Naive B cell (primary cell): Measurements from ENCODE around the gene CHD6. TPM values are rescaled to one million over a fixed set of nuclear protein-coding genes. Genes with fewer than 3 reads are reported as not detected.

Source experiments
- ATAC-seq, 2 donors: fragments of 150-1000 bp; cut with Tn5 transposase; 2 replicates each; pipeline ENCODE4 v1.10.0; 2021; ENCODE audit warnings: low read depth in 2 of 2, mild to moderate bottlenecking in 2 of 2, moderate library complexity in 2 of 2
- DNase-seq: peaks from one replicate; pipeline ENCODE4 v3.0.0; 2022
- H3K27ac Mint-ChIP-seq, 6 donors: one replicate each; pipeline ENCODE4 v1.8.0; 2020 to 2022; ENCODE audit warnings: mild to moderate bottlenecking in 6 of 6, mixed read lengths in 6 of 6, moderate library complexity in 5 of 6, inconsistent platforms in 2 of 6
- H3K27me3 Mint-ChIP-seq, 3 donors: one replicate each; pipeline ENCODE4 v1.8.0; 2021 to 2022; ENCODE audit warnings: mixed read lengths in 3 of 3, mild to moderate bottlenecking in 1 of 3
- H3K36me3 Mint-ChIP-seq, 2 donors: one replicate each; pipeline ENCODE4 v1.8.0; 2020 to 2022; ENCODE audit warnings: mixed read lengths in 2 of 2, inconsistent platforms in 1 of 2, mild to moderate bottlenecking in 1 of 2
- H3K4me1 Mint-ChIP-seq, 3 donors: one replicate each; pipeline ENCODE4 v1.8.0; 2020 to 2022; ENCODE audit warnings: mixed read lengths in 3 of 3, inconsistent platforms in 1 of 3, mild to moderate bottlenecking in 1 of 3, moderate library complexity in 1 of 3
- H3K4me3 Mint-ChIP-seq, 8 donors: one replicate each; pipeline ENCODE4 v1.8.0; 2020 to 2022; ENCODE audit warnings: mild to moderate bottlenecking in 8 of 8, mixed read lengths in 8 of 8, moderate library complexity in 8 of 8, inconsistent platforms in 2 of 8
- H3K9me3 Mint-ChIP-seq, 7 donors: one replicate each; pipeline ENCODE4 v1.8.0; 2020 to 2022; ENCODE audit warnings: mixed read lengths in 7 of 7, mild to moderate bottlenecking in 5 of 7, inconsistent platforms in 2 of 7, moderate library complexity in 1 of 7
- polyA plus RNA-seq, 6 donors: library from polyadenylated mRNA; unstranded; fragments of 300-500 nt; fragmentation: Illumina TruSeq; gene quantifications; one replicate each; pipeline ENCODE4 v1.2.3, GENCODE V29; 2021; ENCODE audit warnings: low read depth in 6 of 6

Gene CHD6
- polyA plus RNA-seq, 6 donors from 2014 or later, result 30.5 to 82.8 (median 51.9) TPM

DNA sequence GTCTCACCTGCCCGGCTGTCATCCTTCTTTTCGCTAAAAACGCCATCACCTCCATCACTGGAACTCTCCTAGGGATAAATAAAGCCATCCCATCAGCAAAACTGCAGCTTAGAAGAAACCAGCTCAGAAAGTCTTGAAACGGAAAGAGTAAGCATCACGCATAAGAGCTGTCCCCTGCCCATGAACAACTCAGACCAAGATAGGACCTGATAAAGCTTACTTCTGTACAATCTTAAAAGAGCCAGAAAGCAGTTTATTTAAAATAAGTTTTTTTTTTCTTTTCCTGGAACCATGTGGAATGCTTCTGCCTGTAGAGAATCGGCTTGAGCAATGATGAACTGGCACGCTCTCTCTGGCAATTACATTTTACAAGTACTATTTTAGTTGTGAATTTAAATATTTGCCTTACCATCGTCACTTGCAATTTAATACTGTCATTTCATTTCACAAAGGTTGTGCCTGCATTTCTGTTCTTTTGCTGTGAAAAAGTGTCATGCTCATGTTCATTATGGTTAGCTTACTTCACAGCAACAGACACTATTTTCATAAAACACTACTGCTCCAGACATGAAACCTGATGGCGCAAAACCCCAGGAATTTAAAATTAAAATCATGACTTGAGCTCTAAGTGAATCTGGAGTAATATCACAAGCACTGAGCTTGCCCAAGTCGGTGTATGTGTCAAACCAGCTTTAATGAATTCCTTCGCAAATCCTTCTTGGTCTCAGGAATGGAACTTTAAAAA lies 191.9 kb downstream of the CHD6 start:
- Mint-ChIP-seq H3K9me3 (no peaks in the 10 kb centered on the region), H3K27ac (peak overlapping the region in 1 of 6 donors; percentile 57), H3K36me3 (peaks cover 34 to 57% of the 10 kb centered on the region in 2 donors), H3K4me3 (no peak overlapping the region), H3K27me3 (no peaks in the 10 kb centered on the region), H3K4me1 (no peaks in the 10 kb centered on the region)
- ATAC-seq, result no peak
- DNase-seq, result no peak

GRCh38 chr20:41425180-41425884 lies 192.8 kb downstream of the CHD6 start:
- ATAC-seq (no peak), DNase-seq (no peak)
- Mint-ChIP-seq H3K9me3 (no peaks in the 10 kb centered on the region), H3K4me3 (no peak overlapping the region), H3K4me1 (no peaks in the 10 kb centered on the region), H3K27me3 (no peaks in the 10 kb centered on the region), H3K36me3 (peaks cover 40 to 65% of the 10 kb centered on the region in 2 donors), H3K27ac (no peak overlapping the region)

GRCh38 chr20:41424546-41424945 lies 193.6 kb downstream of the CHD6 start:
- Mint-ChIP-seq H3K4me3 (no peak overlapping the region), H3K27me3 (no peaks in the 10 kb centered on the region), H3K36me3 (peaks cover 44 to 61% of the 10 kb centered on the region in 2 donors), H3K4me1 (no peaks in the 10 kb centered on the region), H3K9me3 (no peaks in the 10 kb centered on the region), H3K27ac (peak overlapping the region in 1 of 6 donors; percentile 23)
- DNase-seq (no peak), ATAC-seq (no peak)

DNA sequence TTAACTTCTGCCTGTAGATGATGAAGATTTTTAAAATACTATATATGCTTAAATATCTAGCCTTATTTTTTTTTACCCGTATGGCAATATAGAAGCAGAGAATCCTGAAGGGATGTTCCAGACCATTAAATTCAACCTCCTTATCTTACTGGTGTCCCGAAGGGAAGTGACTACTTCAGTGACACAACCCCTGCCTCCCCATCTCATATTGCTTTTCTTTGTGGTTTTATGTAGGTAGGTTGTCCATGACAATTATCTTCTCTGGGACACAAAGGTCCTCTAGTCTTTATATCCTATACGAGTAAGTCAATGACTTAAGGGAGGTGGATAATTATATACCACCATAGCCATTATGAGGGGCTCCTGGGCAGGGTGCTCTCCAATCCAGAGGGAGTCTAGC lies 194.2 kb downstream of the CHD6 start:
- no peaks in the 10 kb centered on the region for H3K4me1 Mint-ChIP-seq
- no peak for ATAC-seq
- no peak overlapping the region for H3K4me3 Mint-ChIP-seq
- H3K27me3 Mint-ChIP-seq, result no peaks in the 10 kb centered on the region
- no peak for DNase-seq
- peaks cover 44 to 55% of the 10 kb centered on the region in 2 donors for H3K36me3 Mint-ChIP-seq
- no peaks in the 10 kb centered on the region for H3K9me3 Mint-ChIP-seq
- peak overlapping the region in 1 of 6 donors; percentile 23 for H3K27ac Mint-ChIP-seq

GRCh38 chr20:41422953-41423352 lies 195.2 kb downstream of the CHD6 start:
- Mint-ChIP-seq H3K9me3 (no peaks in the 10 kb centered on the region), H3K27me3 (no peaks in the 10 kb centered on the region), H3K4me3 (no peak overlapping the region), H3K36me3 (peaks cover 48 to 61% of the 10 kb centered on the region in 2 donors), H3K27ac (peak overlapping the region in 1 of 6 donors; percentile 24), H3K4me1 (peaks cover 0 to 4% (median 0%) of the 10 kb centered on the region in 3 donors)
- DNase-seq (no peak), ATAC-seq (no peak)

DNA sequence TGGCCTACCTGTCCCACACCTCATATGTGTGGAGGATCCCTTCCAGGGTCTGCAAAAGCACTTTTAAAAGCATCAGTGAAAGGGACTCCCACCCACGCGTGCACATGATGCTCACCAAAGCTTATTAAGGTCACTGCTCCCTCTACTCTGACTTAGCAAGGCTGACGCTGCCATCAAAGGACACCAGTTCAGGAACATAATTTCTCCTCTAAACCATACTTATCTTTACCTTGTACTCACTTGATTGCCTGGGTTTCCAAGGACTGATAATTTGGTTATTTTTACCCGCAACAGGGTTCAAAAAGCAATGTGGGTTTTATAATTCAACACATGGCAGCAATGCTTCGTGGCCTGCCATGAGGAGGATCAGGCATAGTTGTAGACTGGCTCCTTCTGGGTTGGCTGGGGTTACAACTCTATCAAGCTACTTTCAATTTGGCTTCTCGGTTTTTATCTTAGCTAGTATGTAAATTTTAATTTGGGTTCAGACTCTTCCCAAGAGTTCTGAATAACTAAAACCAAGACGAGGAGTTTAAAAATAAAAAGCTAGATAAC lies 199.4 kb downstream of the CHD6 start:
- no peaks in the 10 kb centered on the region for H3K27me3 Mint-ChIP-seq
- no peaks in the 10 kb centered on the region for H3K9me3 Mint-ChIP-seq
- peaks cover 69 to 73% of the 10 kb centered on the region in 2 donors for H3K36me3 Mint-ChIP-seq
- peaks cover 0 to 5% (median 0%) of the 10 kb centered on the region in 3 donors for H3K4me1 Mint-ChIP-seq
- no peak for DNase-seq
- no peak overlapping the region for H3K4me3 Mint-ChIP-seq
- H3K27ac Mint-ChIP-seq, result no peak overlapping the region
- no peak for ATAC-seq

GRCh38 chr20:41418031-41418430 lies 200.1 kb downstream of the CHD6 start:
- peak overlapping the region in 1 of 8 donors; percentile 8 for H3K4me3 Mint-ChIP-seq
- no peak for ATAC-seq
- no peaks in the 10 kb centered on the region for H3K27me3 Mint-ChIP-seq
- peaks cover 68 to 71% of the 10 kb centered on the region in 2 donors for H3K36me3 Mint-ChIP-seq
- no peak overlapping the region for H3K27ac Mint-ChIP-seq
- peaks cover 0 to 5% (median 0%) of the 10 kb centered on the region in 3 donors for H3K4me1 Mint-ChIP-seq
- no peak for DNase-seq
- H3K9me3 Mint-ChIP-seq, result no peaks in the 10 kb centered on the region

- peaks cover 0 to 5% (median 0%) of the 10 kb centered on the region in 3 donors for H3K4me1 Mint-ChIP-seq
- no peaks in the 10 kb centered on the region for H3K9me3 Mint-ChIP-seq
- no peak overlapping the region for H3K4me3 Mint-ChIP-seq
- H3K27ac Mint-ChIP-seq, result no peak overlapping the region
- peaks cover 51 to 59% of the 10 kb centered on the region in 2 donors for H3K36me3 Mint-ChIP-seq
- DNase-seq (no peak), ATAC-seq (no peak)
- H3K27me3 Mint-ChIP-seq, result no peaks in the 10 kb centered on the region
These were observed 203.0 kb downstream of the CHD6 start for GRCh38 chr20:41415191-41415590.

DNA sequence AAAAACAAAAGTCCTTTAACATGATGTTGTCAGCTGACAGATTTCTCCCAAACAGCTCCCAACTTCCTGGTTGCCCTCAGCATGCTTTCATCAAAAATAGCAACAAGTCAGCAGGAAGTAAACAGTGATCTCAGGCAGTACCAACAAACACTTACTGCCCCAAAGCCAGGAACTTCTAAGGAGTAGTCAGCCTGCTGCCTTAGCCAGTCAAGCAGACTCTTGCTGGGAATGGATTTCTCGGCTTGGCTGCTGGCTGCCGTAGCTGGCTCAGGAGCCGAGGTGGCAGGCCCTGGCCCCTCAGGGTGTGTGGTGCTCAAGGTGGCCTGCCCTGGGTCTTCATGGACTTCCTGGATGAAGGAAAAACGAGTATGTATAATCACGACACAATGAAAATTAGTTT lies 205.0 kb downstream of the CHD6 start:
- no peak for ATAC-seq
- no peak overlapping the region for H3K27ac Mint-ChIP-seq
- H3K4me3 Mint-ChIP-seq, result no peak overlapping the region

DNA sequence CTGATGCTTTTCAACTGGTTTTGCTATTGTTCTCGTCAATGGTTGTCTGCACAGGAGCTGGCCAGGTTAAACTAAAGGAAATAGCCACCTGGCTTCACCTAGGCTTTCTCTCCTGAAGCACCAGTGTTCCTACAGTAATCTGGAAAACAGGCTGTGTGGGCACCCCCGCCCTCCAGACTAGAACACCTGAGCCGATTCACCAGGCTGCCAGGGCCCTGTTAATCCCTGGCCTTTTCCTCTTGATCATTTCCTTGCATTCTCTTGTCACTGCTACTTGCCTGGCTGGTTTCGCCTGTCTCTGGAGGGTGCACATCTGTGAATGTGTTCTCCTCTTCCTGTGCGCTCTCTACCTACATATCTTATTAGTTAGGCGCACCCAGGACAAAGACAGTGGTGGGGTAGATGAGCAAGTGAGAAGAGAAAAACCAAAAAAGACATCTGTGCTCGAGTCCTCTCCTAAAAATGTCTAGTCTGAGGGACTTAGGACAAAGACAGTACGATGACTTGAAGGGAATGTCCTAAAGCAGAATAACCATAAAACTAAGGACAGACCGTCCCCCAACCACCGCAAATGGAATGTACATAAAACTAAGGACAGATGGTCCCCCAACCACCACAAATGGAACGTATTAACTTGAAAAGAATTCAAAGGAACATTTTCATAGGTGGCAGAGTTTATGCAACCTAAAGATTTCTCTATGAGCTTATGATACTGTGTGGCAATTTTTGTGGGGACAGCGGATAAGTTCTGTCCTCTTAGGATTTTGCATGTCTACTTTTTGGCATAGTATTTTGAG lies 205.7 kb downstream of the CHD6 start:
- Mint-ChIP-seq H3K4me1 (no peaks in the 10 kb centered on the region), H3K36me3 (peaks cover 39 to 57% of the 10 kb centered on the region in 2 donors), H3K4me3 (no peak overlapping the region), H3K9me3 (no peaks in the 10 kb centered on the region), H3K27ac (no peak overlapping the region), H3K27me3 (no peaks in the 10 kb centered on the region)
- DNase-seq (no peak), ATAC-seq (no peak)

More for the DNA sequence above, 205.0 kb downstream of the CHD6 start:
- Mint-ChIP-seq H3K36me3 (peaks cover 45 to 64% of the 10 kb centered on the region in 2 donors), H3K27me3 (no peaks in the 10 kb centered on the region), H3K4me1 (peaks cover 0 to 3% (median 0%) of the 10 kb centered on the region in 3 donors), H3K9me3 (no peaks in the 10 kb centered on the region)
- DNase-seq, result no peak

- DNase-seq (no peak), ATAC-seq (no peak)
- H3K4me3 Mint-ChIP-seq, result no peak overlapping the region
- no peaks in the 10 kb centered on the region for H3K4me1 Mint-ChIP-seq
- H3K27me3 Mint-ChIP-seq, result no peaks in the 10 kb centered on the region
- peak overlapping the region in 1 of 6 donors; percentile 14 for H3K27ac Mint-ChIP-seq
- H3K9me3 Mint-ChIP-seq, result no peaks in the 10 kb centered on the region
- H3K36me3 Mint-ChIP-seq, result peaks cover 42 to 50% of the 10 kb centered on the region in 2 donors
These were observed 206.8 kb downstream of the CHD6 start for GRCh38 chr20:41411391-41411847.

GRCh38 chr20:41408986-41409385 lies 209.2 kb downstream of the CHD6 start:
- ATAC-seq, result no peak

GRCh38 chr20:41408156-41408794 lies 209.9 kb downstream of the CHD6 start:
- H3K27me3 Mint-ChIP-seq, result no peaks in the 10 kb centered on the region

More at GRCh38 chr20:41408986-41409385, 209.2 kb downstream of the CHD6 start:
- Mint-ChIP-seq H3K4me3 (no peak overlapping the region), H3K4me1 (peaks cover 0 to 9% (median 6%) of the 10 kb centered on the region in 3 donors), H3K27ac (no peak overlapping the region), H3K9me3 (no peaks in the 10 kb centered on the region), H3K36me3 (peaks cover 33 to 41% of the 10 kb centered on the region in 2 donors), H3K27me3 (no peaks in the 10 kb centered on the region)
- DNase-seq, result no peak

More at GRCh38 chr20:41408156-41408794, 209.9 kb downstream of the CHD6 start:
- Mint-ChIP-seq H3K4me1 (peaks cover 0 to 9% (median 6%) of the 10 kb centered on the region in 3 donors), H3K36me3 (peaks cover 26 to 34% of the 10 kb centered on the region in 2 donors), H3K4me3 (no peak overlapping the region), H3K9me3 (no peaks in the 10 kb centered on the region), H3K27ac (no peak overlapping the region)
- DNase-seq, result no peak
- ATAC-seq, result no peak
